SJSA1 (cell line): ENCODE data around the gene SH3D19. TPM values are rescaled to one million over a fixed set of nuclear protein-coding genes. Genes with fewer than 3 reads are reported as not detected.
A peak's percentile ranks its signal among the peaks of the same experiment; 100 is the strongest.

Experiments
- DNase-seq, 2 experiments: peaks; one replicate each; pipeline ENCODE4 v3.0.0-alpha.2; 2015 to 2020; ENCODE audit warnings: low spot score in 2 of 2, low read depth in 1 of 2
- H3K27ac ChIP-seq: fragments of 250-450 bp; sonication (Bioruptor Pico); 2 replicates; pipeline ENCODE4 v1.5.1; 2020; ENCODE audit warnings: mild to moderate bottlenecking, moderate library complexity
- H3K27me3 ChIP-seq: fragments of 250-450 bp; sonication (Bioruptor Pico); replicated peaks from 2 replicates; pipeline ENCODE4 v1.5.1; 2020; ENCODE audit warnings: mild to moderate bottlenecking, moderate library complexity
- H3K36me3 ChIP-seq: fragments of 250-450 bp; sonication (Bioruptor Pico); 2 replicates; pipeline ENCODE4 v1.5.1; 2020; ENCODE audit warnings: mild to moderate bottlenecking
- H3K4me1 ChIP-seq: fragments of 250-450 bp; sonication (Bioruptor Pico); replicated peaks from 2 replicates; pipeline ENCODE4 v1.6.1; 2021; ENCODE audit warnings: mild to moderate bottlenecking
- H3K4me3 ChIP-seq: fragments of 250-450 bp; sonication (Bioruptor Pico); 2 replicates; pipeline ENCODE4 v1.5.1; 2020; ENCODE audit warnings: mild to moderate bottlenecking
- H3K9me3 ChIP-seq: fragments of 250-450 bp; sonication (Bioruptor Pico); replicated peaks from 2 replicates; pipeline ENCODE4 v1.5.1; 2020; ENCODE audit warnings: mild to moderate bottlenecking
- total RNA-seq: library from RNA; depleted of rRNA; stranded (reverse); fragments of >200 nt; shearing (Covaris generic); gene quantifications from 2 replicates; pipeline ENCODE4 v1.2.3, GENCODE V29; 2014

SH3D19 gene
- total RNA-seq, 1 experiment from 2014 or later = 6.9 TPM

- no peak for DNase-seq
- no peak overlapping the region for H3K27ac ChIP-seq
- peaks cover 14% of the 10 kb centered on the region for H3K4me1 ChIP-seq
- no peaks in the 10 kb centered on the region for H3K27me3 ChIP-seq
- no peaks in the 10 kb centered on the region for H3K9me3 ChIP-seq
- H3K4me3 ChIP-seq = no peak overlapping the region
- no peaks in the 10 kb centered on the region for H3K36me3 ChIP-seq
Observed at GRCh38 chr4:151315212-151315886, 10.1 kb downstream of the SH3D19 start.

- no peak overlapping the region for H3K27ac ChIP-seq
- DNase-seq = no peak
Observed at GRCh38 chr4:151314479-151314878, 10.9 kb downstream of the SH3D19 start.

GRCh38 chr4:151314010-151314355 lies 11.4 kb downstream of the SH3D19 start:
- DNase-seq = no peak
- H3K27me3 ChIP-seq = no peaks in the 10 kb centered on the region
- H3K27ac ChIP-seq = no peak overlapping the region
- H3K9me3 ChIP-seq = no peaks in the 10 kb centered on the region
- H3K4me3 ChIP-seq = no peak overlapping the region
- H3K4me1 ChIP-seq = peaks cover 14% of the 10 kb centered on the region
- no peaks in the 10 kb centered on the region for H3K36me3 ChIP-seq

More at GRCh38 chr4:151314479-151314878, 10.9 kb downstream of the SH3D19 start:
- Histone ChIP-seq H3K4me1 (peaks cover 14% of the 10 kb centered on the region), H3K36me3 (no peaks in the 10 kb centered on the region), H3K4me3 (no peak overlapping the region), H3K27me3 (no peaks in the 10 kb centered on the region), H3K9me3 (no peaks in the 10 kb centered on the region)

GRCh38 chr4:151313306-151314009 lies 11.9 kb downstream of the SH3D19 start:
- Histone ChIP-seq H3K4me1 (peaks cover 14% of the 10 kb centered on the region), H3K27ac (no peak overlapping the region)

GRCh38 chr4:151310124-151310728 lies 15.2 kb downstream of the SH3D19 start:
- Histone ChIP-seq H3K9me3 (no peaks in the 10 kb centered on the region), H3K4me1 (peaks cover 11% of the 10 kb centered on the region)
- no peak for DNase-seq

More at GRCh38 chr4:151313306-151314009, 11.9 kb downstream of the SH3D19 start:
- Histone ChIP-seq H3K36me3 (no peaks in the 10 kb centered on the region), H3K27me3 (no peaks in the 10 kb centered on the region), H3K9me3 (no peaks in the 10 kb centered on the region), H3K4me3 (no peak overlapping the region)
- no peak for DNase-seq

GRCh38 chr4:151304755-151305154 lies 20.6 kb downstream of the SH3D19 start:
- no peak for DNase-seq
- Histone ChIP-seq H3K4me3 (no peak overlapping the region), H3K27me3 (no peaks in the 10 kb centered on the region), H3K4me1 (peaks cover 11% of the 10 kb centered on the region; the same call in 1 of the 2 replicates), H3K27ac (no peak overlapping the region), H3K36me3 (no peaks in the 10 kb centered on the region; the same call in 1 of the 2 replicates), H3K9me3 (no peaks in the 10 kb centered on the region)

More at GRCh38 chr4:151310124-151310728, 15.2 kb downstream of the SH3D19 start:
- H3K36me3 ChIP-seq = no peaks in the 10 kb centered on the region
- no peak overlapping the region for H3K27ac ChIP-seq
- H3K27me3 ChIP-seq = no peaks in the 10 kb centered on the region
- H3K4me3 ChIP-seq = no peak overlapping the region

GRCh38 chr4:151304226-151304625 lies 21.2 kb downstream of the SH3D19 start:
- H3K4me3 ChIP-seq = no peak overlapping the region
- H3K36me3 ChIP-seq = no peaks in the 10 kb centered on the region; the same call in 1 of the 2 replicates
- H3K27ac ChIP-seq = no peak overlapping the region
- no peaks in the 10 kb centered on the region for H3K27me3 ChIP-seq
- H3K4me1 ChIP-seq = peaks cover 11% of the 10 kb centered on the region; the same call in 1 of the 2 replicates
- DNase-seq = no peak
- H3K9me3 ChIP-seq = no peaks in the 10 kb centered on the region

- no peaks in the 10 kb centered on the region for H3K9me3 ChIP-seq
- no peak overlapping the region for H3K27ac ChIP-seq
- no peak overlapping the region for H3K4me3 ChIP-seq
- no peak for DNase-seq
- H3K36me3 ChIP-seq = no peaks in the 10 kb centered on the region; the same call in 1 of the 2 replicates
- H3K27me3 ChIP-seq = no peaks in the 10 kb centered on the region
- H3K4me1 ChIP-seq = peaks cover 11% of the 10 kb centered on the region; the same call in 1 of the 2 replicates
Observed at GRCh38 chr4:151302432-151302831, 23.0 kb downstream of the SH3D19 start.

- DNase-seq = no peak
- Histone ChIP-seq H3K36me3 (no peaks in the 10 kb centered on the region; the same call in 1 of the 2 replicates), H3K27me3 (no peaks in the 10 kb centered on the region), H3K27ac (no peak overlapping the region), H3K4me3 (no peak overlapping the region), H3K9me3 (no peaks in the 10 kb centered on the region), H3K4me1 (no peaks in the 10 kb centered on the region)
Observed at GRCh38 chr4:151297170-151297569, 28.2 kb downstream of the SH3D19 start.

GRCh38 chr4:151296227-151296626 lies 29.2 kb downstream of the SH3D19 start:
- no peak overlapping the region for H3K4me3 ChIP-seq

GRCh38 chr4:151294833-151295496 lies 30.4 kb downstream of the SH3D19 start:
- Histone ChIP-seq H3K36me3 (no peaks in the 10 kb centered on the region), H3K27ac (no peak overlapping the region), H3K27me3 (no peaks in the 10 kb centered on the region), H3K4me3 (no peak overlapping the region), H3K4me1 (peaks cover 11% of the 10 kb centered on the region), H3K9me3 (no peaks in the 10 kb centered on the region)
- no peak for DNase-seq

More at GRCh38 chr4:151296227-151296626, 29.2 kb downstream of the SH3D19 start:
- Histone ChIP-seq H3K36me3 (no peaks in the 10 kb centered on the region), H3K27me3 (no peaks in the 10 kb centered on the region), H3K4me1 (peaks cover 7% of the 10 kb centered on the region), H3K9me3 (no peaks in the 10 kb centered on the region), H3K27ac (no peak overlapping the region)
- DNase-seq = no peak

- DNase-seq = no peak
- Histone ChIP-seq H3K4me3 (no peak overlapping the region), H3K36me3 (no peaks in the 10 kb centered on the region), H3K4me1 (peaks cover 11% of the 10 kb centered on the region), H3K9me3 (no peaks in the 10 kb centered on the region), H3K27me3 (no peaks in the 10 kb centered on the region), H3K27ac (no peak overlapping the region)
Observed at GRCh38 chr4:151292038-151292437, 33.4 kb downstream of the SH3D19 start.

GRCh38 chr4:151291485-151291884 lies 33.9 kb downstream of the SH3D19 start:
- no peak overlapping the region for H3K27ac ChIP-seq
- H3K4me3 ChIP-seq = no peak overlapping the region
- peaks cover 11% of the 10 kb centered on the region for H3K4me1 ChIP-seq
- peak in 1 of 2 experiments; percentile 6 for DNase-seq
- no peaks in the 10 kb centered on the region for H3K36me3 ChIP-seq
- no peaks in the 10 kb centered on the region for H3K9me3 ChIP-seq
- H3K27me3 ChIP-seq = no peaks in the 10 kb centered on the region
